IMR-90 (cell line): ENCODE data around the gene C4orf17. TPM values are rescaled to one million over a fixed set of nuclear protein-coding genes. Genes with fewer than 3 reads are reported as not detected.

Experiments used
- ATAC-seq: fragments of 200-7000 bp; cut with Tn5 transposase; 2 replicates; pipeline ENCODE4 v1.9.1; 2020; ENCODE audit warnings: low read depth, mild to moderate bottlenecking, moderate library complexity
- BruUV-seq: library from RNA; stranded (reverse); fragments of 400-500 nt; replicated peaks from 2 replicates; lab custom pipeline; 2021; lab: Mats Ljungman, UMichigan
- CTCF ChIA-PET: fragments of 300-600 bp; formaldehyde crosslinking; extraction: SDS; loops from one replicate; lab custom pipeline; 2021; ENCODE audit warnings: antibody characterized with exemption; lab: Yijun Ruan, JAX
- POLR2A ChIA-PET: fragments of 300-600 bp; sonication (Branson Sonifier 250); formaldehyde crosslinking; loops from one replicate; lab custom pipeline; 2022; ENCODE audit warnings: antibody characterized with exemption; ENCODE audit not compliant: unreplicated experiment; lab: Charles Lee
- DNase-seq: peaks from one replicate; pipeline ENCODE4 v3.0.0; 2013
- H2AFZ ChIP-seq: replicated peaks from 2 replicates; pipeline ENCODE3; 2013; ENCODE audit warnings: low read length, mild to moderate bottlenecking; ENCODE audit not compliant: poor library complexity
- H2AK5ac ChIP-seq: 2 replicates; pipeline ENCODE4 v1.6.1; 2013; ENCODE audit warnings: low read depth, low read length, inconsistent platforms
- H2AK9ac ChIP-seq: replicated peaks from 2 replicates; pipeline ENCODE3; 2013; ENCODE audit warnings: mild to moderate bottlenecking, low read depth, low read length, moderate library complexity; ENCODE audit not compliant: poor library complexity
- H2BK120ac ChIP-seq: 2 replicates; pipeline ENCODE4 v1.6.1; 2013; ENCODE audit warnings: low read depth, low read length, inconsistent platforms
- H2BK15ac ChIP-seq: 3 replicates; pipeline ENCODE4 v1.6.1; 2013; ENCODE audit warnings: low read depth, low read length, inconsistent platforms
- H2BK20ac ChIP-seq: 2 replicates; pipeline ENCODE4 v1.6.1; 2013; ENCODE audit warnings: low read depth, mild to moderate bottlenecking, inconsistent platforms, low read length, moderate library complexity
- H2BK5ac ChIP-seq: 2 replicates; pipeline ENCODE4 v1.6.1; 2013; ENCODE audit warnings: mild to moderate bottlenecking, low read depth, low read length, inconsistent platforms; ENCODE audit not compliant: poor library complexity, severe bottlenecking
- H3K14ac ChIP-seq: replicated peaks from 2 replicates; pipeline ENCODE4 v1.6.1; 2013; ENCODE audit warnings: low read depth, low read length, inconsistent platforms
- H3K18ac ChIP-seq: 2 replicates; pipeline ENCODE4 v1.6.1; 2013; ENCODE audit warnings: low read depth, low read length, control low read depth
- H3K23ac ChIP-seq: 2 replicates; pipeline ENCODE4 v1.6.1; 2013; ENCODE audit warnings: low read depth, low read length, inconsistent platforms
- H3K27ac ChIP-seq: 2 replicates; pipeline ENCODE4 v1.5.1; 2013; ENCODE audit warnings: mild to moderate bottlenecking, control low read depth, low read length; ENCODE audit not compliant: insufficient read depth
- H3K27me3 ChIP-seq: 2 replicates; pipeline ENCODE4 v1.6.1; 2013; ENCODE audit warnings: low read length; ENCODE audit not compliant: control insufficient read depth, insufficient read depth
- H3K36me3 ChIP-seq: 2 replicates; pipeline ENCODE4 v1.6.1; 2013; ENCODE audit warnings: low read length, mixed read lengths; ENCODE audit not compliant: control insufficient read depth, insufficient read depth
- H3K4ac ChIP-seq: 2 replicates; pipeline ENCODE4 v1.6.1; 2013; ENCODE audit warnings: low read depth, low read length, inconsistent platforms
- H3K4me1 ChIP-seq: 2 replicates; pipeline ENCODE4 v1.6.1; 2013; ENCODE audit warnings: low read length, mixed read lengths; ENCODE audit not compliant: control insufficient read depth, insufficient read depth
- H3K4me2 ChIP-seq: 2 replicates; pipeline ENCODE4 v1.6.1; 2013; ENCODE audit warnings: low read depth, mild to moderate bottlenecking, control low read depth, low read length, moderate library complexity
- H3K4me3 ChIP-seq: 2 replicates; pipeline ENCODE4 v1.5.1; 2013; ENCODE audit warnings: low read depth, mild to moderate bottlenecking, control low read depth, low read length, moderate library complexity; ENCODE audit not compliant: insufficient read depth
- H3K56ac ChIP-seq: 2 replicates; pipeline ENCODE4 v1.6.1; 2013; ENCODE audit warnings: low read length, inconsistent platforms; ENCODE audit not compliant: insufficient read depth; ENCODE audit errors: extremely low read depth
- H3K79me1 ChIP-seq, 2 experiments: 2 replicates each; pipeline ENCODE4 v1.6.1; 2013; ENCODE audit warnings: low read length in 2 of 2, inconsistent platforms in 1 of 2, low read depth in 1 of 2
- H3K9ac ChIP-seq: 2 replicates; pipeline ENCODE4 v1.6.1; 2013; ENCODE audit warnings: low read depth, low read length, control low read depth
- H3K9me1 ChIP-seq: 2 replicates; pipeline ENCODE4 v1.6.1; 2013; ENCODE audit warnings: low read length, inconsistent platforms; ENCODE audit not compliant: insufficient read depth
- H3K9me3 ChIP-seq: 2 replicates; pipeline ENCODE4 v1.6.1; 2013; ENCODE audit warnings: low read length; ENCODE audit not compliant: control insufficient read depth, insufficient read depth
- H4K20me1 ChIP-seq: 2 replicates; pipeline ENCODE4 v1.6.1; 2013; ENCODE audit warnings: low read length, inconsistent platforms; ENCODE audit not compliant: insufficient read depth
- H4K5ac ChIP-seq: 2 replicates; pipeline ENCODE4 v1.6.1; 2013; ENCODE audit warnings: mild to moderate bottlenecking, low read depth, low read length, control low read depth
- H4K8ac ChIP-seq, 2 experiments: 2 replicates each; pipeline ENCODE4 v1.6.1; 2013; ENCODE audit warnings: low read depth in 2 of 2, low read length in 2 of 2, control low read depth in 1 of 2, inconsistent platforms in 1 of 2
- H4K91ac ChIP-seq: 2 replicates; pipeline ENCODE4 v1.6.1; 2013; ENCODE audit warnings: low read depth, low read length, inconsistent platforms; ENCODE audit not compliant: insufficient read depth
- BHLHE40 ChIP-seq: fragments of 150-350 bp; IDR thresholded peaks from 2 replicates; pipeline ENCODE4 v1.6.1; 2016; ENCODE audit warnings: mild to moderate bottlenecking, low read depth, low read length
- CEBPB ChIP-seq: IDR thresholded peaks from 2 replicates; pipeline ENCODE4 v1.6.1; 2012; ENCODE audit warnings: low read depth, low read length, improper control_type of control experiment
- CHD1 ChIP-seq: IDR thresholded peaks from 2 replicates; pipeline ENCODE4 v1.6.1; 2012; ENCODE audit warnings: low read depth, low read length, improper control_type of control experiment
- CTCF ChIP-seq: conservative IDR thresholded peaks from 2 replicates; pipeline ENCODE4 v1.5.1; 2012; ENCODE audit warnings: mild to moderate bottlenecking, low read depth, low read length, improper control_type of control experiment
- ELK1 ChIP-seq: fragments of 150-350 bp; IDR thresholded peaks from 2 replicates; pipeline ENCODE4 v1.6.1; 2016; ENCODE audit warnings: low read depth, mild to moderate bottlenecking, low read length, moderate library complexity, borderline replicate concordance
- FOS ChIP-seq: fragments of 150-350 bp; IDR thresholded peaks from 2 replicates; pipeline ENCODE4 v1.6.1; 2016; ENCODE audit warnings: low read depth, low read length
- MAFK ChIP-seq: IDR thresholded peaks from 2 replicates; pipeline ENCODE4 v1.6.1; 2012; ENCODE audit warnings: low read depth, low read length, improper control_type of control experiment
- MAZ ChIP-seq: IDR thresholded peaks from 2 replicates; pipeline ENCODE4 v1.6.1; 2012; ENCODE audit warnings: low read depth, mild to moderate bottlenecking, low read length, improper control_type of control experiment, moderate library complexity, borderline replicate concordance
- MXI1 ChIP-seq: IDR thresholded peaks from 2 replicates; pipeline ENCODE4 v1.6.1; 2012; ENCODE audit warnings: low read depth, mild to moderate bottlenecking, low read length, moderate library complexity, borderline replicate concordance
- NFE2L2 ChIP-seq: fragments of 150-350 bp; IDR thresholded peaks from 2 replicates; pipeline ENCODE4 v1.6.1; 2016; ENCODE audit warnings: low read depth, mild to moderate bottlenecking, low read length
- POLR2A ChIP-seq: IDR thresholded peaks from 2 replicates; pipeline ENCODE4 v1.6.1; 2012; ENCODE audit warnings: mild to moderate bottlenecking, low read depth, low read length
- RAD21 ChIP-seq: IDR thresholded peaks from 2 replicates; pipeline ENCODE4 v1.6.1; 2012; ENCODE audit warnings: low read length, improper control_type of control experiment
- RCOR1 ChIP-seq: IDR thresholded peaks from 2 replicates; pipeline ENCODE4 v1.6.1; 2012; ENCODE audit warnings: mild to moderate bottlenecking, low read length, improper control_type of control experiment; ENCODE audit not compliant: insufficient replicate concordance
- RFX5 ChIP-seq: IDR thresholded peaks from 2 replicates; pipeline ENCODE4 v1.8.0; 2012; ENCODE audit warnings: low read depth, mild to moderate bottlenecking, low read length, moderate library complexity
- SMC3 ChIP-seq: fragments of 150-350 bp; IDR thresholded peaks from 2 replicates; pipeline ENCODE4 v1.6.1; 2016; ENCODE audit warnings: low read depth, mild to moderate bottlenecking, antibody characterized with exemption, low read length, moderate library complexity
- USF2 ChIP-seq: fragments of 150-350 bp; IDR thresholded peaks from 2 replicates; pipeline ENCODE4 v1.6.1; 2017; ENCODE audit warnings: mild to moderate bottlenecking, antibody characterized with exemption, low read length, low read depth
- WGBS, 2 experiments: methylation state at CpG; one replicate each; pipeline versions ENCODE4 v1.1.5 to v1.1.7; 2013; ENCODE audit warnings: missing lambda C conversion rate in 2 of 2; ENCODE audit not compliant: insufficient read length in 1 of 2; ENCODE audit errors: extremely low coverage in 2 of 2; 5-methylcytosine and 5-hydroxymethylcytosine counted together
- dilution Hi-C: fragments of 300-500 bp; cut with HindIII; formaldehyde crosslinking; loops from one replicate; pipeline ENCODE4 v1.14.3; 2018; ENCODE audit warnings: low sequenced_read_pairs; ENCODE audit not compliant: unreplicated experiment
- in situ Hi-C: fragments of 300-500 bp; cut with MboI; formaldehyde crosslinking; loops from 3 replicates; pipeline ENCODE4 v1.14.3; 2019; ENCODE audit warnings: low sequenced_read_pairs, inconsistent platforms, mixed read lengths
- intact Hi-C: fragments of 100-400 bp; cut with micrococcal nuclease; formaldehyde crosslinking; loops from 2 replicates; pipeline ENCODE4 v1.10.0; 2022
- polyA plus RNA-seq, 3 experiments: library from polyadenylated mRNA; depleted of rRNA; stranded (reverse); fragments of >200 nt; gene quantifications; 2 replicates each; pipeline ENCODE4 v1.2.3, GENCODE V29; 2012; ENCODE audit warnings: low replicate concordance in 1 of 3
- total RNA-seq: library from RNA; depleted of rRNA; stranded (reverse); fragments of >200 nt; gene quantifications from 2 replicates; pipeline ENCODE4 v1.2.3, GENCODE V29; 2012

C4orf17 gene
- total and polyA plus RNA-seq, 2 of the 4 experiments (the other 2 are of a cell fraction) = not detected

- H3K23ac ChIP-seq = no peak overlapping the region
- no TSS peak for BruUV-seq
- H3K18ac ChIP-seq = no peak overlapping the region
- H3K4me3 ChIP-seq = no peak overlapping the region
- H2AK5ac ChIP-seq = no peak overlapping the region
- no peak overlapping the region for H2BK20ac ChIP-seq
- dilution Hi-C loops = no loop called here
- no peaks in the 10 kb centered on the region for H3K36me3 ChIP-seq
- H3K4ac ChIP-seq = no peak overlapping the region
- no peak overlapping the region for H3K4me2 ChIP-seq
- H2AK9ac ChIP-seq = no peak overlapping the region
- no peak overlapping the region for H3K14ac ChIP-seq
- no peak overlapping the region for H4K8ac ChIP-seq
- POLR2A ChIA-PET = no interaction called here
- H3K27ac ChIP-seq = no peak overlapping the region
- H3K27me3 ChIP-seq = 0 out of 2 replicates have a peak, but pooled peaks cover 1% of the 10 kb centered on the region
- no peak overlapping the region for H4K91ac ChIP-seq
- intact Hi-C loops = loop anchor here (5.0 to 10.0 kb wide), 2 partner anchors 339 to 1003 kb away; no protein-coding TSS in a partner anchor
- no peak overlapping the region for H3K9ac ChIP-seq
- TF ChIP-seq RAD21 = no peak
- no peak for TF ChIP-seq USF2
- no peak for TF ChIP-seq MAZ
- TF ChIP-seq NFE2L2 = no peak
- TF ChIP-seq POLR2A = no peak
- no peak for TF ChIP-seq MAFK
- no peak for TF ChIP-seq SMC3
- TF ChIP-seq BHLHE40 = no peak
- no peak for TF ChIP-seq MXI1
- no peak for TF ChIP-seq ELK1
- no peak for TF ChIP-seq CHD1
- TF ChIP-seq RFX5 = no peak
- no peak for TF ChIP-seq CEBPB
- TF ChIP-seq FOS = no peak
- no peak for TF ChIP-seq CTCF
- TF ChIP-seq RCOR1 = no peak
- no CpG with 5 or more reads among the region's 2 CpGs for WGBS, 2 experiments
- no peaks in the 10 kb centered on the region for H3K9me1 ChIP-seq
- no peak overlapping the region for H3K56ac ChIP-seq
- no peak overlapping the region for H2AFZ ChIP-seq
- no peaks in the 10 kb centered on the region for H3K9me3 ChIP-seq
- no peaks in the 10 kb centered on the region for H3K4me1 ChIP-seq
- CTCF ChIA-PET = no interaction called here
- H4K20me1 ChIP-seq = no peaks in the 10 kb centered on the region
- no peak for ATAC-seq
- DNase-seq = no peak
- H2BK15ac ChIP-seq = no peak overlapping the region
- in situ Hi-C loops = no loop called here
- H4K5ac ChIP-seq = no peak overlapping the region
- no peak overlapping the region for H2BK5ac ChIP-seq
- H2BK120ac ChIP-seq = no peak overlapping the region
- no peaks in the 10 kb centered on the region for H3K79me1 ChIP-seq
Measured at GRCh38 chr4:99467887-99468286, 42.9 kb upstream of the C4orf17 start.
